Measurements from ENCODE around the gene FHAD1. TPM values are rescaled to one million over a fixed set of nuclear protein-coding genes. Genes with fewer than 3 reads are reported as not detected.

The FHAD1 gene
- total and polyA plus RNA-seq, 11 donors, result 0.06 to 1.1 (median 0.12) TPM; not detected in 4

DNA sequence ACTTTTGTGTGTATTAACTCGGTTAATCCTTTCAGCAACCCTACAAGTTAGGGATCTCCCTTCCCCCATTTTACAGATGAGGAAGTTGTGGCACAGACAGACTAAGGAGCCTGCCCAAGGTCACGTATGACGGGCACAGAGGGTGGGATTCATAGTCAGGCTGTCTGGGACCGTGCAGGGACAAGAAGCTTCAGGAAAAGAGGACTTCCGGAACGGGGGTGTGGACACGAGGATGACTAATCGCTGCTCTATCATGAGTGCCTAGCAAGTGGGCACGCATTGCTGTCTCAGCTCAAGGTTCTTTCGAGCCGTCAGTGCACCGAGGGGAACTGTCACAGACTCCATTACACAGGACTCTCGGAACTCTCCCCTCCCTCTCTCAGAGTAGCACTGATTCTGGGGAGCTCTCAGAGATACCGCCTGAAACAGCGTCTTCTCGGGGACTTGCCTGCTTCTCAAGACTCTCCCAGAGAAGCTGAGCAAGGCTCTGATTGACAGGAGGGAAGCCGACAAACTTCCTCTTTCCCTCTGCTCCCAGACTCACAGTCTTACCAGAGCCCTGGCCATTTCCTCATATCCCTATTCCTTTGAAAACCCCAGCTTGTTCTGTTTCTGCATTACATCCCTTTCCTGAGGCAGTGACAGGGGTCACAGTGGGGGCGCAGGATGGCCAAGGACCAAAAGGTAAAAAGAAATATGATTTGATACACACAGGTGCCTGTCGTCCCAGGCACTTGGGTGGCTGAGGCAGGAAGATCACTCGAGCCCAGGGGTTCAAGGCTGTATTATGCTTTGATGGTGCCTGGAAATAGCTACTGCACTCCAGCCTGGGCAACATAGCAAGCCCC lies 14.4 kb downstream of the FHAD1 start:
- DNase-seq, result peak; percentile 23 to 67 (median 56)

DNA sequence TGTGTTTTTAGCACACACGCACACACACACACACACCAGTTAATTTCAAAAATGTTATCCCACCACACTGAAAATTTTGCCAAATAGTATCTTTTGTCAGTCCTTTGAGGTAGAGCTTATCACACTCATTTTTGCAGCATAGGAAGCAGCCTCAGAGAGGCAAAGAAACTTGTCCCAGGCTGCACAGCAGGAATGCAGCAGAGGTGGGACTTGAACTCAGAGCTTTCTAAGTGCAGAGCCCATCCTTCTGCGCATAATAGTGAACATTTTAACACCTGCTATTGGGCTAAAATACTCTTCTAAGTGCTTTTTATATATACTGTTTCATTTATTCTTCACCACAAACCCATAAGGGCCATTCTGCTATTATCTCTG lies 15.0 kb downstream of the FHAD1 start:
- no peak for TF ChIP-seq POLR2A (IDR thresholded peaks at IDR 0.05)
- TF ChIP-seq, protein P1, sequence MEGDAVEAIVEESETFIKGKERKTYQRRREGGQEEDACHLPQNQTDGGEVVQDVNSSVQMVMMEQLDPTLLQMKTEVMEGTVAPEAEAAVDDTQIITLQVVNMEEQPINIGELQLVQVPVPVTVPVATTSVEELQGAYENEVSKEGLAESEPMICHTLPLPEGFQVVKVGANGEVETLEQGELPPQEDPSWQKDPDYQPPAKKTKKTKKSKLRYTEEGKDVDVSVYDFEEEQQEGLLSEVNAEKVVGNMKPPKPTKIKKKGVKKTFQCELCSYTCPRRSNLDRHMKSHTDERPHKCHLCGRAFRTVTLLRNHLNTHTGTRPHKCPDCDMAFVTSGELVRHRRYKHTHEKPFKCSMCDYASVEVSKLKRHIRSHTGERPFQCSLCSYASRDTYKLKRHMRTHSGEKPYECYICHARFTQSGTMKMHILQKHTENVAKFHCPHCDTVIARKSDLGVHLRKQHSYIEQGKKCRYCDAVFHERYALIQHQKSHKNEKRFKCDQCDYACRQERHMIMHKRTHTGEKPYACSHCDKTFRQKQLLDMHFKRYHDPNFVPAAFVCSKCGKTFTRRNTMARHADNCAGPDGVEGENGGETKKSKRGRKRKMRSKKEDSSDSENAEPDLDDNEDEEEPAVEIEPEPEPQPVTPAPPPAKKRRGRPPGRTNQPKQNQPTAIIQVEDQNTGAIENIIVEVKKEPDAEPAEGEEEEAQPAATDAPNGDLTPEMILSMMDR (IDR thresholded peaks at IDR 0.05), result no peak
- no peak overlapping the region for H3K4me3 ChIP-seq
- peaks cover 0 to 66% (median 5%) of the 10 kb centered on the region in 12 donors for H3K4me1 ChIP-seq
- DNase-seq (no peak), ATAC-seq (no peak)
- H3K27ac ChIP-seq, result peak overlapping the region in 2 of 12 donors; percentile 13 to 86
- no peaks in the 10 kb centered on the region for H3K36me3 ChIP-seq
- intact Hi-C loops (cut with DNase I), result no loop called here
- WGBS, 4 donors, result 87 to 97% (median 95%) methylated on average over 2 of the region's 2 CpGs
- peaks cover 0 to 3% (median 0%) of the 10 kb centered on the region in 9 donors for H3K27me3 ChIP-seq
- H3K9me3 ChIP-seq, result peaks cover 0 to 14% (median 0%) of the 10 kb centered on the region in 12 donors

More for the DNA sequence above, 14.4 kb downstream of the FHAD1 start:
- ATAC-seq, result peak; percentile 63 to 85 (median 82)
- Histone ChIP-seq H3K27me3 (peaks cover 0 to 3% (median 0%) of the 10 kb centered on the region in 9 donors), H3K9me3 (peaks cover 0 to 14% (median 0%) of the 10 kb centered on the region in 12 donors), H3K36me3 (no peaks in the 10 kb centered on the region), H3K4me3 (peak overlapping the region in 4 of 12 donors; percentile 7 to 28 (median 22)), H3K4me1 (peaks cover 0 to 66% (median 5%) of the 10 kb centered on the region in 12 donors), H3K27ac (peak overlapping the region in 6 of 12 donors; percentile 3 to 86 (median 27))
- WGBS, 4 donors, result 35 to 45% (median 42%) methylated on average over 20 of the region's 20 CpGs
- intact Hi-C loops (cut with DNase I), result no loop called here
- no peak for TF ChIP-seq POLR2A (IDR thresholded peaks at IDR 0.05)
- TF ChIP-seq, protein P1 (IDR thresholded peaks at IDR 0.05), result no peak

DNA sequence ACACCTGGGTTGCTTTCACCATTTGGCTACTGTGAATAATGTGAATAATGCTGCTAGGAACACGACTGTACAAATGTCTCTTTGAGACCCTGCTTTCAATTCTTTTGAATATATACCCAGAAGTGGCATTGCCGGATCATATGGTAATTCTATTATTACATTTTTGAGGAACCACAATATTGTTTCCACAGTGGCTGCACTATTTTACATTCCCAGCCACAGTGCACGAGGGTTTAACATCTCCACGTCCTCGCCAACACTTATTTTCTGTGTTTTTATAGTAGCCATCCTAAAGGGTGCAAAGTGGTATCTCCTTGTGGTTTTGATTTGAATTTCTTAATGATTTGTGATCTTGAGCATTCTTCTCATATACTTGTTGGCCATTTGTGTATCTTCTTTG lies 15.7 kb downstream of the FHAD1 start:
- Histone ChIP-seq H3K27ac (peak overlapping the region in 1 of 12 donors; percentile 86), H3K4me3 (no peak overlapping the region), H3K4me1 (peaks cover 0 to 61% (median 5%) of the 10 kb centered on the region in 12 donors), H3K36me3 (no peaks in the 10 kb centered on the region), H3K27me3 (peaks cover 0 to 3% (median 0%) of the 10 kb centered on the region in 9 donors), H3K9me3 (peaks cover 0 to 14% (median 0%) of the 10 kb centered on the region in 12 donors)
- DNase-seq, result no peak
- 85 to 88% (median 87%) methylated on average over 5 of the region's 5 CpGs for WGBS, 4 donors
- TF ChIP-seq, protein P1 (IDR thresholded peaks at IDR 0.05), result no peak
- ATAC-seq, result no peak
- intact Hi-C loops (cut with DNase I), result no loop called here

DNA sequence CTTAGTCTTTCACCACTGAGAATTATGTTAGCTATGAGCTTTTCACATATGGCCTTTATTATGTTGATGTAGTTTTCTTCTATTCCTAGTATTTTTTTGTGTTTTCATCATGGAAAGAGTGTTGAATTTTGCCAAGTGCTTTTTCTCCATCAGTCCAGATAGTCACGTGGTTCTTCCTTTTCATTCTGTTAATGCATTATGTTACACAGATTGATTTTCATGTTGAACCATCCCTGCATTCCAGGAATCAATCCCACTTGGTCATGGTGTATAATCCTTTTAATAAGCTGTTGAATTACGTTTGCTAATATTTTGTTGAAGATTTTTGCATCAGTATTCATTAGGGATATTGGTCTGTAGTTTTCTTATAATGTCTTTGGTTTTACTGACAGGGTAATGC lies 17.7 kb downstream of the FHAD1 start:
- no peak for TF ChIP-seq POLR2A (IDR thresholded peaks at IDR 0.05)
- TF ChIP-seq, protein P1 (IDR thresholded peaks at IDR 0.05), result no peak
- Histone ChIP-seq H3K27me3 (peaks cover 0 to 3% (median 0%) of the 10 kb centered on the region in 9 donors), H3K4me1 (peaks cover 0 to 42% (median 5%) of the 10 kb centered on the region in 12 donors), H3K4me3 (no peak overlapping the region), H3K27ac (no peak overlapping the region), H3K36me3 (no peaks in the 10 kb centered on the region), H3K9me3 (peaks cover 0 to 14% (median 0%) of the 10 kb centered on the region in 12 donors)
- ATAC-seq, result no peak
- DNase-seq, result no peak
- intact Hi-C loops (cut with DNase I), result no loop called here
- 81 to 88% (median 85%) methylated on average over 2 of the region's 2 CpGs for WGBS, 4 donors
